ENCODE measurements around the gene NDUFS1.

- TF ChIP-seq GATA3 (IDR thresholded peaks at IDR 0.05; ENCODE audit: low read depth, low read length), result no peak
- TF ChIP-seq GATA2 (IDR thresholded peaks at IDR 0.05; ENCODE audit: low read depth, low read length), result no peak
Observed at GRCh38 chr2:206086716-206087350, 72.4 kb downstream of the NDUFS1 start.
